CD4-positive, alpha-beta T cell treated with Interleukin-15 for 1 hour (primary cell): ENCODE results near the gene C1QTNF12.
A peak's percentile ranks its signal among the peaks of the same experiment; 100 is the strongest.

ENCODE experiments used
- DNase-seq: peaks from one replicate; pipeline ENCODE4 v3.0.0-alpha.2; 2020

C1QTNF12 gene

DNA sequence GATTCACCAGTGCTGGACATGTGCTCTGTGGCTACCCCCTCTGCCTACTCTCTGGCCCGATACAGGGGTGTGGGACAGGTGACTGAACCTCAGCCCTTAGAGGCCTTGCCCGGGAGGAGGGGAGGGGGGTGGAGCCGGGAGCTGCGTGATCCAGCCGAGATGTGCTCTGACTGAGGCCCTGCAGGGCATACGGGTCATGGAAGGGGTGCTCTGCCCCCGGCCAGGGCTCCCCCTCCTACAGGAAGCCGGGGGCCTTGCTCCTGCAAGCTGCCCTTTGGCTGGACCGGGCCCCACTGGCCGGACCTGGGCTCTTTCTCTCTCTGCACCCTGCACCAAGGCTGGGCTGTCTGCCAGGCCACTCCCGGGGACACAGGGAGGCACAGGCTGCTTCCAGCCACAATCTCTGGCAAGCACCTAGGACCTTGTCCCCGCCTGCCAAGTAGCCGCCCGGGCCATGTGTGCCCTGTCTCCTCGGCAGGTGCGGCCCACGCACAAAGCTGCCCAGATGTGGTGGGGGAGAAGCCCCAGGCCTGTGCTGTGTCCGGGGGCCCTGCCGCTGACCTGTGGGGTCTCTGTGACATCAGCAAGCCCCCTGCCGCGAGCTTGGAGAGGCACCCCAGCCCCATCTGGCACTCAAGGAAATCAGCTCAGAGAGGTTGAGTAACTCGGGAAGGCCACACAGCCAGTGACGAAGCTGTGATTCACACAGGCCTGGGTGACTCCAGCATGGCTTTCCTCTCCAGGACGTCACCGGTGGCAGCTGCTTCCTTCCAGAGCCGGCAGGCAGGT is 35.2 kb upstream of the C1QTNF12 start:
- no peak for DNase-seq

DNA sequence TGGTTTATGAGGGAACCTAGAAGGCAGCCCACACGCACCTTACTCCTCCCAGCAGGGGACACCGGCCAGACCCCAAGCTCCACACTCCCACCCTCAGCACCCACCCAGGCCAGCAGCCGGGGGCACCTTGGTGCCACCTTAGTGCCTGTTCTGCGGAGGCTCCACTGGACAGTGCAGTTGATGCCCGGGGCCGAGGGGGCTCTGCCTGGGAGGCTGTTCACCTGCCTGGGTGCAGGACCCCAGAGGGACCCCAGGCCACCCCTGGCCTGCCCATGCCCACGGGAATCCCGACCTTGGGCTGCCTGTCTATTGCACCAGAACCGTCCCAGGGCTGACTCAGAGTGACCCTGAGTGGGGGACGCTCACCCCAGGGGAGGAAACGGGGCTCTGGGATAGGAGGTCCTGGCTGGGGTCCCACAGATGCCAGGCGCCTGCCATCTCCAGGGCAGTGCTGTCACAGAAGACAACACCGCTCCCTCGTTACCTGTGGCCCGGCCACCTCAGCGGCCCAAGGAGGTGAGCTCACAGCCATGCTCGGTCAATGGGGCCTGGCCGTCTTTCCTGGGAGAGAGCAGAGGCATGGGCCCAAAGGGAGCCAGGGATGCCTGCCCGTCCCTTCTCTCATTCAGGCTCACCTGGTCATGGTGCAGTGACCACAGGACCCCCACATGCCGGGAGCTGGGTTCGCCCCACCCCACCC is 34.4 kb upstream of the C1QTNF12 start:
- DNase-seq = no peak

DNA sequence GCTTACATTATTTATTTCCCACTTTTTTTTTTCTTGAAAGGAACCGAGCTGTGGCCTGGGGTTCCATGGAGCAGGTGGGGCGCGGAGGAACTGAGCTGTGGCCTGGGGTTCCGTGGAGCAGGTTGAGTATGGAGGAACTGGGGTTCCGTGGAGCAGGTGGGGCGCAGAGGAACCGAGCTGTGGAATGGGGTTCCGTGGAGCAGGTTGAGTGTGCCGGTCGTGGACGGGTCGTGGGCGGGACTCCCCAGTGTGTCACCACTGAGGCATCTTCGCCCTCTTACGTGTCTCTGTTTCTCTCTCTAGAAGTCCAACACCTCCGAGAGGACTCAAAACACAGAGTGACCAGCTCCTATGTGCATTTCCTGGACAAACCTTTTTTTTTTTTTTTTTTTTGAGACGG is 32.5 kb upstream of the C1QTNF12 start:
- DNase-seq = no peak

DNA sequence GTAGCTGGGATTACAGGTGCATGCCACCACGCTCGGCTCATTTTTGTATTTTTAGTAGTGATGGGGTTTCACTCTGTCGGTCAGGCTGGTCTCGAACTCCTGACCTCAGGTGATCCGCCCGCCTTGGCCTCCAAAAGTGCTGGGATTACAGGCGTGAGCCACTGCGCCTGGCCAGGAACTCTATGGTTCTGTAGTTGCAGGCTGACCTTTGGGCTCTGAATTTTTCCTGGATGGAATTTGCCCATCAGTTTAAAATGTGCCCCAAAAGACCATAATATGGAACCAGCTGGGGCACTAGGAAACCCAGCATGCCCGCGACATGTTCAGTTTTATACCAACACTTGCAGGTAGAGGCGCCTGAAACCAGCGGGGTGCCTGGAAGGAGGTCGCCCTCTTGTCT is 32.1 kb upstream of the C1QTNF12 start:
- DNase-seq = no peak

DNA sequence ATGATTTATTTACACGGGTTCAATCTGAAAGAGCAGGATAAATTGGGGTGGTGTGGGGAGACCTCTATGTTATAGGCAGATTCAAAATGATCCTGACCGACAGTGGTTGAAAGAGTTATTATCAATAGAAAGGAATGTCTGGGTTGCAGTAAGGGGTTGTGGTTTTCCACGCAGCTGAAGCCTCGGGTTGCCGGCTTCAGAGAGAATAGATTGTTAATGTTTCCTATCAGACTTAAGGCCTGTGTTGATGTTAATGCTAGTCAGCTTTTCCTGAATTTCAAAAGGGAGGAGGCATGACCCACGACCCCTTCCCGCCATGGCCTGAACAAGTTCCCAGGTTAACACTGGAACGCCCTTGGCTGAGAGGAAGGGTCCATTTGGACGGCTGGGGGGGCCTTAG is 29.3 kb upstream of the C1QTNF12 start:
- no peak for DNase-seq

DNA sequence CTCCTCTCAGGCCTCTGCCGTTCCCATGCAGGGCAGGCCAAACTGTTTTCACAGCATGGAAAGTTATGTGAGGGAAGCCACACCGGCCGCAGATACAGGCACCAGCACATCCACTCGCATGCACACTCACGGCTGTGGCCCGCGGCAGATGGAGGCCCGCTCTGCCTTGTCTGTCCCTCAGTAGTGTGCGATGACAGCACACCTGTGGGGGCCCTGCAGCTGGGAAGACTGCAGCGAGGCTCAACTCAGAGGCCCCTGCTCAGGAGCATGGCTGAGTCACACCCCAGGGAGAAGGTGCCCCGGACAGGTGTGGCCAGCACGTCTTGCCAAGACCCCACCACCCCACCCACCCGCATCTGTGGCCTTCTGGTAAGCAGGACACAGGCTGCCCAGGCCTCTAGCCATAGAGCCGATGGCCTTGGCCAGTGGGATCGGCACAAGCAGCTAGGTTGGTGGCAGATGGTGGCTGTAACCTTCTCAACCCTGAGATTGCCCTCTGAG is 28.5 kb upstream of the C1QTNF12 start:
- no peak for DNase-seq

DNA sequence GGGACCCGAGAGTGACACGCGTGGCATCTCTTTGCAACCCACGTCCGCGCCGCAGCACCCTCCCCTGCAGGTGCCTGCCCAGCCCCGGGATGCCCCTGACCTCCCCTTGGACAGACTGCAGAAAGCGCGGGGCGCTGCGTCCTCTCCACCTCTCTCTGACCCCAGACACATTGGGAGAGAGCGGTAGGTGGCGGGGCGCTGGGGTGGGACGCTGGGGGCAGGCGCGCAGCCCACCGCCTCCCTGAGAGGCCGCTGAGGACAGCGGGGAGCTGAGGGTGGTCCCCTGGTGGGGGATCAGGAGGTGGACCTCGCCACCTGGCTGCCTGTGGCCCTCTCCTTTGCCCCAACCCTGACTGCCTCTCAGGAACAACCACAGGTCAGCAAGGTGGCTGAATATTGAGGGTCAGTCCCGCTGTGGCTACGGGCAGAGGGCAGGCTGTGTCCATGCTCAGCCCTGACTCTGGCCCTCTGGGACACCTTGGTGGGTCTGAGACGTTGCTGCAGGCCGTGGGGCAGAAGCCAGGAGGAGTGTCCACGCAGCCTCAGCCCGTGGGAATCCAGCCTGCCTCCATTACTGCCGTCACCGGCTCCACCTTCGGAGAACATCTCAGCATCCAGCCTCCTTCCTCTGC is 27.9 kb upstream of the C1QTNF12 start:
- no peak for DNase-seq

DNA sequence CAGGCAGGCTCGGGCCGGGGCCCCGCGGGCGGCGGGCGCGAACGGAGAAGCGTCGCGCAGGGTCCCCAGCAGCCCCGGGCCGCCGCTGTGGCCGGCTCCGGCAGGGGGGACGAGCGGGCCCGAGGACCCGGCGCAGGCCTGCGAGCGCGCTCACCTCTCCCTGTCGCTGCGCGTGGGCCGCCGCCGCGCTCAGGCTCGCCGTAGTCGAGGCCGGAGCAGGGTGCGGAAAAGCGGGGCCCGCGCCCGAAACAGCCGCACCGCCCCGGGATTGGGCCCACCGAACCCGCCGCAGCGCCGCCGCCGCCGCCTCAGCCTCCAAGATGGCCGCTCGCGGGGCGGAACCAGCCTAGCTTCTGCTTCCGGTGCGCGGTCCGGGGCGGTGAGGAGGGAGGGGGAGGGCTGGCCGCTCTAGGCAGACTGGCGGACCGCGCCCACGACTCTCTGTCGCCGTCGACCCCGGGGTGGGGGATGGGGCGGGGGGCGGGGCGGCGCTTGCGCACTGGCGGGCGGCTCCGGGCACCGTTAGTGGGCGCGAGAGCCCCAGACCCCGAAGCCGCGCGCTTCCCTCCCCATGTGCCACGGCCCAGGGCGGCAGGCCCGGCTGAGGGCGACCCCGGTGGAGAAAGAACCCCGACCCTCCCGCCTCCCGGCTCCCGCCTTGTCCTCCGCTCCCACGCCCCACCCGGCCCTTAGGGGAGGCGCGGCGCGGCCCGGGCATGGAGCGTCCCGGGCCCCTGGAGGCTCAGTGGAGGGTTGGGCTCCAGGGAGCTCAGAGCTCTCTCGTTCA is 27.2 kb upstream of the C1QTNF12 start, which contains the start of gene UBE2J2:
Gene UBE2J2, minus strand, starts transcription at position 343 of the 787 bp plus-strand sequence. CDS start 5,862 bp downstream, outside the sequence.
- peak; percentile 93 for DNase-seq

DNA sequence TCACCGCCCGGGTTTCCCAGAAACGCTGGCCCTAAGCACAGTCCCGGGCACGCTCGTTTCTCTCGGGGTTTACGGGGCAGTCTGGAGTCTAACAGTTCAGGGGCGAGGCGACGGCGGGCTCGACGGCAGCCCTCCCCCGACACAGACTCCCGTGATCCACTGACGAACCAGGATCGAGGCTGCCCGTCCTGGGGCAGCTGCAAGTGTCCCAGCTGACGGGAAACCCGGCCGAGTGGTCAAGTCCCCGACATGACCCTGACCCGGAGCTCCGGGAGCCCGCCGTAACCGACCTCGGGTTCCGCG is 26.6 kb upstream of the C1QTNF12 start:
- no peak for DNase-seq

DNA sequence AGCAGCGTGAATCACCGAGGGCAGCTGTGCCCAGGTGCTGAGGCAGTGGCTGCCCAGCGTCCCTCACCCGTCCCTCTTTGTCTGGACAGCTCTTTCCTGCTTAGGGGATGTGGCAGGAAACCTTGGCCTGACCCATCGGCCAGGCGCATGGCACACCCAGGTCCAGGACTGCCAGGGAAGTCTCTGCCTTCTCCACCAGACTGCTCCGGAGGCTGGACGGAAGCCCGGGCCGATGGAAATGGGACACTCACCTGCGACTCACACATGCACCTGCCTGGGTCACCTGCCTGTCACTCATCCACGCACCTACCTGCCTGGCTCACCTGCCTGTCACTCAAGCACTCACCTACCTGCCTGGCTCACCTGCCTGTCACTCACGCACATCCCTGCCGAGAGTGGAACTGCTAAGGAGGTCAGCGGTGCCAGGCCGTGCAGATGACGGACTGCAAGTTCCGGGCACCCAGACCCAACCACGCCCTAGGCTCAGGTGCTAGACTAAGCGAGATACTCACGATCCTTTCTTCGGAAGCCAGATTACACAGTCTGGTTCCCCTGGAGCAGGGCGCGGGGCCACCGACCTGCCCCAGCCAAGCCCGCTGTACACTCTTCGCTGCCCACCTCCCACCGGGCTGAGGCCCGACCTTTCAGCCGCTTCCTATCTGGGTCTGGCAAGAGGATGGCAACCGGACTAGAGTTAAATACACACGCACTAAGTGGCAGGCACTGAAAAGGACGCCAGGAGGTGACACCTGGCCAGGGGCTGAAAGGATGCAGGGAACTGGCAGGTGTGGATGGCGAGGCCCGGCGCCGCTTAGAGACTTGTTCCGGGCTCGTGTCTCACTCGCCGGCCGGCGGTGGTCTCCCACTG is 26.1 kb upstream of the C1QTNF12 start:
- no peak for DNase-seq

DNA sequence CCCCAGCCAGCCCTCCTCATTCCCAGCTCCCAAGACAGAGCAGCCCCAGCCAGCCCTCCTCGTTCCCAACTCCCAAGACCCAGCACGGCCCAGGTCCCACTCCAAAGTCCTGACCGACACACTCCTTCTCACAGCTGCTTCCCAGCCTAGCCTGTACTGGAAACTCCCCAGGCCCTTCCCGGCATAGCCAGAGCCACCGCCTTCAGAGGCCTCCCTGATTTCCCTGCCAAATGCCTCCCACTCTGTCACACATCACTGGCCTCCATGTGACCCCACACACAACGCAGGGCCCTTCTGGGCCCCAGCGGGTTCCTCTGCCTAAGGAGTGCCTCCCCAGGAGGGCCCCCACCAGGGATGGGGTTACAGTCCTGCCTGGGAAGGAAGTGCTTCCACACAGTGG is 24.3 kb upstream of the C1QTNF12 start:
- no peak for DNase-seq

DNA sequence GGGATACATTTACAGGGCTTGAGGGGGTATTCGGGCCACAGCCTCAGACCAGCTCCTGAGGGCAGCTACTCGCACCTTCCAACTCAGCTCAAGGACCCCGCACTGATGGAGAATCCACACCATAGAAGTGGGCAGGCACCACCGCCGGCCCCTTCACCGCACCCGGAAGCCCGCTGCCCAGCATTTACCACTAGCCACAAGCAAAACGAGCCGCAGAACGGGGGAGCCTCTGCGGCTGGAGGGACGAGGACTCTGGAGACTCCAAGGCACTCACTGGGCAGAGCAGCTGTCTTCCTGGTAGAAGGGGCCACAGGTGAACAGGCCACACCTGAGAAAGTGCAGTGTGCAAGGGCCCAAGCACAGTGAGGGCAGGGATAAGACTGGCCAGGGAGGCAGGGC is 21.8 kb upstream of the C1QTNF12 start:
- DNase-seq = no peak

DNA sequence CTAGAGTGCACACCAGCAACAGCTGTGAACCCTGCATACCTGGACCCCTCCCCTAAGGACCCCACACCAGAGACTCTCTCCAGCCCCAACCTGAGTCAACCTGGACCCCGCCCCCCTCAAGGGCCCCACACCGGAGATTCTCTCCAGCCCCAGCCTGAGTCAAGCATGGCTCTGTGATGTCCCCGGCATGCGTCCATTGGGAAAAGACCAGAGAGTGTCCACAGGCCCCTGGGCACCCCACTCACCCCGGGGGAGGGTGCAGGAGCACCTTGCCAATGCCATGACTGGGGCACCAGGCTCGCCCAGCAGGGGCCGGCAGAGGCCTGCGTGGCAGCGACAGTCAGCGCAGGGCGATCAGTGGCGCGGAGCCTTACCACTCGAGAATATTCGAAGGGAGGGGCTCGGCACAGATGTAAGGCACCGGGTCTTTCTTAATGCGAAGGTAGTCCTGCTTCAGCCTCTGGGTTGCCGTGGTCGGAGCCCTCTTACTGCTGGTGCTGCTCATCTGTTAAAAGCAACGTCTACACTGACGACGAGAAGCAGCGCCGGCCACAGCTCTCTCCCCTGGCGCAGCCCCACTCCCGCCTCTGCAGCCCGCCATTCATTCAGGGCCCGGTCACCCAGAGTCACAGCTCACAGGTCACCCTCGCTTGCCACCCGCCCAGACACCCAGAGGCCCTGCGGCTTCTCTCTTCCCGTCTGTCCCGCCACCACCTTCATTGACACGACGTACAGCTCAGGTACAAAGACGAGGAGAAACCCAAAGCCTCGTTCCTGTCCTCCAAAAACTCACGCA is 21.2 kb upstream of the C1QTNF12 start:
- no peak for DNase-seq

DNA sequence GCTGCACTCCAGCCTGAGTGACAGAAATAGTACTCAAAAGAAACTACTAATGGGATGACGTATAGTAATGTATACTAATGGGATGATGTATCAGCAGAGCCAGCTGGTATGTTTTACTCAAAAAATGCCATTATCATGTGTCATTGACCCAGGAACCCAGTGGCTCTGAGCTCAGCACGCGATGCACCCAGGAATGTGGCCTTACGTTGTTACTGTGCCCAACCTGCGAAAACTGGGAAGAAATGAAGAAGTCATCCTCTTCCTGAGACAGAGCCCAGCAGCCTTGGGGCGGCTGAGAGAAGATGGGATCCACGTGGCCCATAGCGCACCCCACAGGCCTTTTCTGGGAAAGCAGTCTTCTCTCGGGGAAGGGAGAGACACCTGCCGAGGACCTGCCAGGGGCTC is 18.3 kb upstream of the C1QTNF12 start:
- no peak for DNase-seq

DNA sequence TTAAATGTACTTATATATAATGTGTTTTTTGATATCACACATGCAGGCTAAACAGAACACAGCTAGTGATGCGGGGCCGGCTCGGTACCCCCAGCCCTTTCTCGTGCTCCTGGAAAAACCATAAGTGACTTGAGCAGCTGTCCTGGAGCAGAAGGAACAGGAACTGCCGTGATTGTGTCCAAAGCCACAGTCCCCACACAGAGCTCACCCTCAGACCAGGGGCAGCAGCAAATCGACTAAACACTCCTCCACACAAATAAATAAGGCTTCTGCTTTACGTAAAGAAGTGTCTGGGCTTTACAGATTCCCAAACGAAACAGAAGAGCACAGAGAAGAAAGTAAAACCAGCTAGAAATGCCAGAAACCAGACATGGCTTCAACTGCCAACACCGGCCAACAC is 17.5 kb upstream of the C1QTNF12 start:
- no peak for DNase-seq

DNA sequence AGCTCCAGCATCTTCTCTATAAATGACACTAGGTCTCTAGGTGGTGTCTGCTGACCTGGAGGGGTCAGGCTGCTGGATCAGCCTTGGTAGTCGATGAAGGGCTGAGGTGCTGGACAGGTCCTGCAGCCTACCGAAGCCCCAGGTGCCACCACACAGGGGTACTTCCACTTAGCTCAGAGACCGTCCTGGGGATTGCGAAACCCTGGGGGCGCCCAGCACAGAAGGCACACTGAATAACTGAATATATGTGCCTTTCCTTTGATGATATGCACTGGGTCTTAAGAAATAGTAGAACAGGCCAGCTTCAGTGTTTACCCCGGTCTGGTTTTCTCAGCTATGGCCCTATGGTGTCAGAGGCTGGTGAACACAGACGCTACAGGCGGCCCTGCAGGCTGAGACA is 16.2 kb upstream of the C1QTNF12 start:
- DNase-seq = no peak

DNA sequence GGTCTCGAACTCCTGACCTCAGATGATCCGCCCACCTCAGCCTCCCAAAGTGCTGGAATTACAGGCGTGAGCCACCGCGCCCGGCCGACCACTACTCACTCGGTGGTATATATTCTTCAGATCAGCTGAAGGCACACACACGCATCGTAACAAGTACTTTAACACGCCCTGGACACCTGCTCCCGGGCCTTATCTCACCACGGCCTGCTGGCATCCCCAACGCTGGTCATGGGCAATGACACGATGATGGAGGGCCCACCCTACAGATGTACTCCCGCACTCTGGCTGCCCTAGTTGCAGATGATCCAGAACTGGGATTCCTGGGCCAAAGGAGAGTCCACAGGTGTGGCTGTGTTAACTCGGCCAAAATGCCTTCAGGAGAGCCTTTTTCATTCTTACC is 15.5 kb upstream of the C1QTNF12 start:
- no peak for DNase-seq

DNA sequence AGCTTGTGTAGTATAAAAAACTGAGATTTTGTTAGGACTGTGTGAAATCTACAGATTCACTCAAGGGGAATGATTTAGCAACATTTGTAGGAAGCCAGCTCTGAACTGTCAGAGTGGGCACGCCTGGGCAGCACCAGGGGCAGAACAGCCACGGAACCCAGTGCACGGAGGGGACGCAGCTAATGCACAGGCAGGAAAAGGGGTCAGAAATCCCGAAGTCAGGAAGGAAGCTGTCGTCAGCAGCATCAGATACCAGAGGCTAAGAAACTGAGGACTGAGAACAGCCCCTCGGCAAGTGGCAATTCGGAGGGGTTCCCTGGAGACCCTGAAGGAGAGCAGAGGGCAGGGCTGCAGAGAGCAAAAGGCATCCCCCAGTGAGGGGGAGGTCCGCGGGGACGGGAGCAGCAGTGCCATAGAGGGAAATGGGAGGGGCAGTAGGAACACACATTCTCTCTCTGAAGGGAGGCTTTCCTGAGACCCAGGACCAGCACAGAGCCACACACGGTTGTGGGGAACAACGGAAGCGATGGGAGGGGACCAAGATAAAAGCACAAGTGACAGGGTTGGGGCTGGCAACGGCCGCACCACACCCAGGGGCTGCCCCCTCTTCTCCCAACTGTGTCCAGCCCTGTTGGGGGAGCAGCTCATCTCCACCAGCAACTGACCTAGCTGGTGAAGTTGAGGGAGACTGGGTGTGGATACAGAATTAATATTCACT is 14.5 kb upstream of the C1QTNF12 start:
- no peak for DNase-seq

DNA sequence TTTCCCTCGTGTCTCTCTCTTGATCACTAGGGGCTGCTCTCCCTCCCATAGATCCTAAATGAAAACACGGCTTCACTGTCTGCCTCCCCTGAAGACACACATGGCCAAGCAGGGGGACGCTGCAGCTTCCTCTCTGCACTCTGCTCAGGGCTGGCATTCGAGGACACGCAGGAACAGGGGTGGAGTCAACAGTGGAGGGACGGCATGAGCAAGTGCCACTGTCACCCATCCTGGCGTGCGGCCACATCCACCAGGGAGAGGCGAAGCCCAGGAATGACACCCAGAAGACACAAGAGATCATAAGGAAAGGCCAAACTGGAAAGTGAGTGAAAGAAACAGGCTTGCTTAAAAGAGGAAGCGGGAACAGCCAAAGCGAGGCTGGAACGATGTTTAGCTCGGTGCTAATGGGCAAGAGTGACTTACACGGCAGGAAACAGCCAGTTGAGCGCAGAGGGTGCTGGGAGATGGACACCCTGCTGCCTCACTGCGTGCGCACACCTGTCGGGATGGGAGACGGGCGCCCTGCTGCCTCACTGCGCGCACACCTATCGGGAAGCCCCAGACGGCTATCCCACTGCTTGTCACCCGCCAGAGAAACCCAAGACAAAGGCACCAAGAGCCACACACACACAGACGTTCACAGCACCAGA is 13.6 kb upstream of the C1QTNF12 start:
- DNase-seq = no peak

DNA sequence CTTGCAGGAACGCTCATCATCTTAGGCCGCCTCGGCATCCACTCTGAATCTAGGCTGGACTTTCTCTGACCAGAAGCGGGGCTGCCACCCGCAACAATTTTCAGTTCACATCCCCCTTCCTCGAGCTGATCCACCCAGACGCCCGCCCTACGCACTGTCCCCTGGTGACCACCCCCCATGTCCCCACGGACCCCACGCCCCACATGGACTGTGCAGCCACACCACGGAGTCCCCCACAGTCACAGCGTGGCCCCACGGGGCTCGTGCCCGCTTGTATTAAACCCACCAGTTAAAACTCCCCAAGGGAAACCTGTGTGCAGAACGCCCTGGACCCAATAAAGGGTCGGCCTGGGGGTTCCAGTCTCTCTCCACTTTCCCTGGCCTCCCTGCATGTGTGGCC is 13.0 kb upstream of the C1QTNF12 start:
- DNase-seq = no peak
